Smooth muscle cell (in vitro differentiated cells): ENCODE measurements around the gene QSER1. TPM values are rescaled to one million over a fixed set of nuclear protein-coding genes. Genes with fewer than 3 reads are reported as not detected.

ENCODE experiments used
- DNase-seq: peaks from one replicate; lab custom pipeline; 2025; ENCODE audit not compliant: unreplicated experiment; lab: John Stamatoyannopoulos, UW
- H2AFZ ChIP-seq: fragments of 200-600 bp; sonication (generic); 2 replicates; pipeline ENCODE4 v1.6.0; 2016; ENCODE audit warnings: antibody characterized with exemption, low read depth, mild to moderate bottlenecking
- H3F3A ChIP-seq: fragments of 200-600 bp; sonication (generic); 2 replicates; pipeline ENCODE4 v1.6.0; 2017; ENCODE audit warnings: antibody characterized with exemption, low read depth
- H3K27ac ChIP-seq: fragments of 200-600 bp; sonication (generic); 2 replicates; pipeline ENCODE4 v1.5.1; 2016; ENCODE audit warnings: low read depth, mild to moderate bottlenecking
- H3K27me3 ChIP-seq: fragments of 200-600 bp; sonication (generic); 2 replicates; pipeline ENCODE4 v1.6.1; 2016; ENCODE audit warnings: low read depth, mild to moderate bottlenecking
- H3K36me3 ChIP-seq: fragments of 200-600 bp; sonication (generic); 2 replicates; pipeline ENCODE4 v1.5.1; 2016; ENCODE audit warnings: low read depth
- H3K4me1 ChIP-seq: fragments of 200-600 bp; sonication (generic); 2 replicates; pipeline ENCODE4 v1.5.1; 2016; ENCODE audit warnings: low read depth
- H3K4me2 ChIP-seq: fragments of 200-600 bp; sonication (generic); 2 replicates; pipeline ENCODE4 v1.6.0; 2016; ENCODE audit warnings: mild to moderate bottlenecking
- H3K4me3 ChIP-seq: fragments of 200-600 bp; sonication (generic); 2 replicates; pipeline ENCODE4 v1.5.1; 2016; ENCODE audit warnings: mild to moderate bottlenecking
- H3K79me2 ChIP-seq: fragments of 200-600 bp; sonication (generic); 2 replicates; pipeline ENCODE4 v1.6.0; 2016; ENCODE audit warnings: low read depth, mild to moderate bottlenecking
- H3K9ac ChIP-seq: fragments of 200-600 bp; sonication (generic); 2 replicates; pipeline ENCODE4 v1.6.0; 2016; ENCODE audit warnings: low read depth
- H3K9me3 ChIP-seq: fragments of 200-600 bp; sonication (generic); replicated peaks from 2 replicates; pipeline ENCODE4 v1.5.1; 2016; ENCODE audit warnings: low read depth
- H4K20me1 ChIP-seq: fragments of 200-600 bp; sonication (generic); 2 replicates; pipeline ENCODE4 v1.6.0; 2016; ENCODE audit warnings: low read depth
- CTCF ChIP-seq: fragments of 200-600 bp; sonication (generic); IDR thresholded peaks from 2 replicates; pipeline ENCODE4 v1.5.1; 2017; ENCODE audit warnings: borderline replicate concordance, mild to moderate bottlenecking, antibody characterized with exemption; ENCODE audit not compliant: insufficient read depth, poor library complexity, severe bottlenecking
- WGBS: methylation state at CpG from one replicate; pipeline ENCODE4 v1.1.7; 2016; ENCODE audit warnings: low lambda C conversion rate; 5-methylcytosine and 5-hydroxymethylcytosine counted together
- polyA plus RNA-seq: library from polyadenylated mRNA; unstranded; fragments of >200 nt; fragmentation: Nextera tagmentation; extraction: Ambion mirVana; gene quantifications from 2 replicates; pipeline ENCODE4 v1.2.1, GENCODE V29; 2016
- total RNA-seq: library from RNA; depleted of rRNA; stranded (reverse); fragments of >200 nt; gene quantifications from 2 replicates; pipeline ENCODE4 v1.2.3, GENCODE V29; 2014

Gene QSER1
- total and polyA plus RNA-seq, 2 experiments from 2014 or later, result 4.1 to 31.6 TPM

GRCh38 chr11:32870676-32871075 lies 21.9 kb upstream of the QSER1 start:
- H3K9ac ChIP-seq, result no peak overlapping the region
- no peaks in the 10 kb centered on the region for H4K20me1 ChIP-seq
- no peaks in the 10 kb centered on the region for H3K4me1 ChIP-seq
- TF ChIP-seq CTCF, result no peak
- no peak for DNase-seq
- H3F3A ChIP-seq, result no peaks in the 10 kb centered on the region
- no peaks in the 10 kb centered on the region for H3K9me3 ChIP-seq
- H3K4me3 ChIP-seq, result no peak overlapping the region
- no peaks in the 10 kb centered on the region for H3K27me3 ChIP-seq
- H3K36me3 ChIP-seq, result no peaks in the 10 kb centered on the region
- no peak overlapping the region for H3K4me2 ChIP-seq
- WGBS, result 72% methylated on average over 2 of the region's 2 CpGs
- H2AFZ ChIP-seq, result no peak overlapping the region
- H3K27ac ChIP-seq, result no peak overlapping the region
- H3K79me2 ChIP-seq, result no peaks in the 10 kb centered on the region

- no peaks in the 10 kb centered on the region for H3K79me2 ChIP-seq
- H4K20me1 ChIP-seq, result no peaks in the 10 kb centered on the region
- no peak overlapping the region for H3K27ac ChIP-seq
- no peak overlapping the region for H3K4me3 ChIP-seq
- H3K9me3 ChIP-seq, result no peaks in the 10 kb centered on the region
- H3F3A ChIP-seq, result no peaks in the 10 kb centered on the region
- no peaks in the 10 kb centered on the region for H3K27me3 ChIP-seq
- no peak overlapping the region for H3K4me2 ChIP-seq
- no peak overlapping the region for H3K9ac ChIP-seq
- no peak overlapping the region for H2AFZ ChIP-seq
- H3K4me1 ChIP-seq, result no peaks in the 10 kb centered on the region
- H3K36me3 ChIP-seq, result no peaks in the 10 kb centered on the region
- no peak for TF ChIP-seq CTCF
- no peak for DNase-seq
Observed at GRCh38 chr11:32874132-32874531, 18.5 kb upstream of the QSER1 start.

- H3K27ac ChIP-seq, result no peak overlapping the region
- H3K9me3 ChIP-seq, result no peaks in the 10 kb centered on the region
- no peaks in the 10 kb centered on the region for H3K4me1 ChIP-seq
- no peak overlapping the region for H3K4me3 ChIP-seq
- peaks cover 5% of the 10 kb centered on the region for H3K27me3 ChIP-seq
- TF ChIP-seq CTCF, result no peak
- H3K79me2 ChIP-seq, result no peaks in the 10 kb centered on the region
- H3K4me2 ChIP-seq, result no peak overlapping the region
- H4K20me1 ChIP-seq, result no peaks in the 10 kb centered on the region
- H3K36me3 ChIP-seq, result no peaks in the 10 kb centered on the region
- DNase-seq, result no peak
- no peak overlapping the region for H3K9ac ChIP-seq
- WGBS, result 52% methylated on average over 4 of the region's 4 CpGs
- H3F3A ChIP-seq, result no peaks in the 10 kb centered on the region
- H2AFZ ChIP-seq, result no peak overlapping the region
Observed at GRCh38 chr11:32881286-32881685, 11.3 kb upstream of the QSER1 start.

GRCh38 chr11:32883421-32883820 lies 9.2 kb upstream of the QSER1 start:
- 71% methylated on average over 3 of the region's 3 CpGs for WGBS
- no peak for TF ChIP-seq CTCF
- Histone ChIP-seq H3K36me3 (no peaks in the 10 kb centered on the region), H3K79me2 (no peaks in the 10 kb centered on the region), H3K27me3 (peaks cover 5% of the 10 kb centered on the region), H3K4me2 (no peak overlapping the region), H3K9me3 (no peaks in the 10 kb centered on the region), H3K27ac (no peak overlapping the region), H3F3A (no peaks in the 10 kb centered on the region), H3K4me1 (no peaks in the 10 kb centered on the region), H4K20me1 (no peaks in the 10 kb centered on the region), H2AFZ (no peak overlapping the region), H3K9ac (no peak overlapping the region), H3K4me3 (no peak overlapping the region)
- no peak for DNase-seq
